Fibroblast of lung (primary cell): ENCODE data around the gene UBE2K. TPM values are rescaled to one million over a fixed set of nuclear protein-coding genes. Genes with fewer than 3 reads are reported as not detected.
A peak's percentile ranks its signal among the peaks of the same experiment; 100 is the strongest.
"Not testable (repeated sequence)": the region's sequence is repeated elsewhere in the genome, so short reads cannot be mapped to it uniquely, and the experiment has no call there.

Experiments
- DNase-seq, 2 donors: peaks; one replicate each; pipeline versions ENCODE4 v3.0.0 to v3.0.0-alpha.2; 2010; ENCODE audit warnings: low read depth in 2 of 2
- H2AFZ ChIP-seq: 2 replicates; pipeline ENCODE4 v1.5.1; 2012; ENCODE audit warnings: low read length, control low read depth, inconsistent platforms
- H3K27ac ChIP-seq: 2 replicates; pipeline ENCODE4 v1.5.1; 2011; ENCODE audit warnings: low read length, control low read depth; ENCODE audit not compliant: insufficient read depth
- H3K27me3 ChIP-seq: 2 replicates; pipeline ENCODE4 v1.5.1; 2011; ENCODE audit warnings: mild to moderate bottlenecking, low read length; ENCODE audit not compliant: control insufficient read depth, insufficient read depth
- H3K36me3 ChIP-seq: 2 replicates; pipeline ENCODE4 v1.5.1; 2011; ENCODE audit warnings: low read length; ENCODE audit not compliant: control insufficient read depth, insufficient read depth
- H3K4me1 ChIP-seq: 2 replicates; pipeline ENCODE4 v1.5.1; 2011; ENCODE audit warnings: low read length; ENCODE audit not compliant: control insufficient read depth, insufficient read depth; ENCODE audit errors: extremely low read depth
- H3K4me2 ChIP-seq: 2 replicates; pipeline ENCODE4 v1.5.1; 2011; ENCODE audit warnings: low read length, control low read depth; ENCODE audit not compliant: insufficient read depth; ENCODE audit errors: extremely low read depth
- H3K4me3 ChIP-seq, 4 experiments: fragments of 200-600 bp in 1 of 4; sonication (generic) in 1 of 4; replicated peaks in 1 of 4; 2 replicates each; pipeline ENCODE4 v1.5.1; 2011 to 2016; ENCODE audit warnings: low read length in 4 of 4, low read depth in 3 of 4, mild to moderate bottlenecking in 3 of 4, control low read depth in 2 of 4, inconsistent platforms in 1 of 4, mixed read lengths in 1 of 4; ENCODE audit not compliant: insufficient read depth in 1 of 4; ENCODE audit errors: control extremely low read depth in 1 of 4
- H3K79me2 ChIP-seq: 2 replicates; pipeline ENCODE4 v1.5.1; 2012; ENCODE audit warnings: mild to moderate bottlenecking, low read length, inconsistent platforms; ENCODE audit not compliant: control insufficient read depth, insufficient read depth
- H3K9ac ChIP-seq: 2 replicates; pipeline ENCODE4 v1.5.1; 2011; ENCODE audit warnings: mild to moderate bottlenecking, low read length, control low read depth; ENCODE audit not compliant: insufficient read depth
- H3K9me3 ChIP-seq: 2 replicates; pipeline ENCODE4 v1.5.1; 2012; ENCODE audit warnings: low read depth, low read length; ENCODE audit not compliant: control insufficient read depth, insufficient read depth
- H4K20me1 ChIP-seq: 2 replicates; pipeline ENCODE4 v1.5.1; 2011; ENCODE audit warnings: low read length; ENCODE audit not compliant: control insufficient read depth, insufficient read depth; ENCODE audit errors: extremely low read depth
- EZH2 ChIP-seq: IDR thresholded peaks from 2 replicates; pipeline ENCODE4 v1.5.1; 2012; ENCODE audit warnings: low read length, control low read depth, mild to moderate bottlenecking; ENCODE audit errors: missing control alignments
- polyA plus RNA-seq, 2 donors: library from polyadenylated mRNA; depleted of rRNA in 1 of 2; stranded (reverse) in 1 of 2; unstranded in 1 of 2; fragments of >200 nt; gene quantifications; 2 replicates each; pipeline ENCODE4 v1.2.1, GENCODE V29; 2011 to 2012; ENCODE audit warnings: missing spikeins in 1 of 2
- total RNA-seq: library from RNA; depleted of rRNA; stranded (reverse); fragments of >200 nt; gene quantifications from 2 replicates; pipeline ENCODE4 v1.2.1, GENCODE V29; 2014
- TF ChIP-seq, protein P1 (sequence below), 2 donors: IDR thresholded peaks in 1 of 2; conservative IDR thresholded peaks in 1 of 2; 1 replicate in 1 of 2; 2 replicates in 1 of 2; pipeline ENCODE4 v1.5.1; 2011 to 2012; ENCODE audit warnings: low read length in 2 of 2, control low read depth in 1 of 2, inconsistent platforms in 1 of 2, low read depth in 1 of 2, mild to moderate bottlenecking in 1 of 2

The UBE2K gene
- total and polyA plus RNA-seq, 2 donors (not counting 1 experiment from before 2014, with no cell fraction given) = 15.0 to 122 TPM

DNA sequence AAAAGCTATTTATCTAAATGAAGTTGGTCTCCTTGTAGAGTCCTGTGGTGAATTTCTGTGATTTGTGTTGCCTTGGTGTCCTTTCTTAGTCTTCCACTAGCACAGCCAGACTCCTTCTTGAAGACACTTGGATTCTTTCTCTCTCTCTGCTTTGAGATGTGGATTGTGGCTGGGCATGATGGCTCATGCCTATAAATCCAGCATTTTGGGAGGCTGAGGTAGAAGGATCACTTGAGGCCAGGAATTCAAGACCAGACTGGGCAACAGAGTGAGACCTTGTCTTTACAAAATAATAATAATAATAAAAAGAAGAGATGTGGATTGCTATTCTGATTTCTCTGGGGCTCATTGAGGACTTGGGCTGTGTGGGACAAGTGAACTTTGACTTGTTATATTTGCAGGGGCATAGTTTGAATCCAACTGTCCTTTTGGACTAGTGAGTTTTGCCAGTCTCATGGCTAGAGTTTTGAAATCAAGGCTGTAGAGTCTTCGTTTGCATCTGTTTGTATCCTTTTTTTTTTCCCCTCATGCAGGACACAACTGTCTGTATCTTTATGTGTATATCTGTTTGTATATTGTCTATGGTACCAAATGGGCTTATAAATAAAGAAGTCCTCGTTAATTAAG lies 48.2 kb upstream of the UBE2K start:
- no peak overlapping the region for H2AFZ ChIP-seq
- no peaks in the 10 kb centered on the region for H4K20me1 ChIP-seq
- H3K4me1 ChIP-seq = no peaks in the 10 kb centered on the region
- H3K27ac ChIP-seq = no peak overlapping the region
- no peak overlapping the region for H3K4me3 ChIP-seq
- H3K36me3 ChIP-seq = no peaks in the 10 kb centered on the region
- H3K9me3 ChIP-seq = no peaks in the 10 kb centered on the region
- H3K79me2 ChIP-seq = no peaks in the 10 kb centered on the region
- no peaks in the 10 kb centered on the region for H3K27me3 ChIP-seq
- TF ChIP-seq EZH2 = no peak
- TF ChIP-seq, protein P1, sequence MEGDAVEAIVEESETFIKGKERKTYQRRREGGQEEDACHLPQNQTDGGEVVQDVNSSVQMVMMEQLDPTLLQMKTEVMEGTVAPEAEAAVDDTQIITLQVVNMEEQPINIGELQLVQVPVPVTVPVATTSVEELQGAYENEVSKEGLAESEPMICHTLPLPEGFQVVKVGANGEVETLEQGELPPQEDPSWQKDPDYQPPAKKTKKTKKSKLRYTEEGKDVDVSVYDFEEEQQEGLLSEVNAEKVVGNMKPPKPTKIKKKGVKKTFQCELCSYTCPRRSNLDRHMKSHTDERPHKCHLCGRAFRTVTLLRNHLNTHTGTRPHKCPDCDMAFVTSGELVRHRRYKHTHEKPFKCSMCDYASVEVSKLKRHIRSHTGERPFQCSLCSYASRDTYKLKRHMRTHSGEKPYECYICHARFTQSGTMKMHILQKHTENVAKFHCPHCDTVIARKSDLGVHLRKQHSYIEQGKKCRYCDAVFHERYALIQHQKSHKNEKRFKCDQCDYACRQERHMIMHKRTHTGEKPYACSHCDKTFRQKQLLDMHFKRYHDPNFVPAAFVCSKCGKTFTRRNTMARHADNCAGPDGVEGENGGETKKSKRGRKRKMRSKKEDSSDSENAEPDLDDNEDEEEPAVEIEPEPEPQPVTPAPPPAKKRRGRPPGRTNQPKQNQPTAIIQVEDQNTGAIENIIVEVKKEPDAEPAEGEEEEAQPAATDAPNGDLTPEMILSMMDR (conservative IDR thresholded peaks at IDR 0.05 in 1 of 2, IDR thresholded peaks at IDR 0.05 in 1 of 2; ENCODE audit: low read depth in 1 of 2, low read length in 2 of 2) = no peak
- H3K9ac ChIP-seq = no peak overlapping the region
- no peak for DNase-seq
- H3K4me2 ChIP-seq = no peak overlapping the region

- DNase-seq = peak in 1 of 2 donors; percentile 15
- H3K4me3 ChIP-seq, H3K36me3 ChIP-seq, H3K79me2 ChIP-seq, H3K27ac ChIP-seq, H3K9ac ChIP-seq, H3K27me3 ChIP-seq, H3K9me3 ChIP-seq, H2AFZ ChIP-seq, H3K4me2 ChIP-seq, H3K4me1 ChIP-seq, H4K20me1 ChIP-seq: not testable (repeated sequence)
Measured at GRCh38 chr4:39651586-39651985, 46.4 kb upstream of the UBE2K start.

GRCh38 chr4:39655211-39655610 lies 42.7 kb upstream of the UBE2K start:
- TF ChIP-seq, protein P1 (conservative IDR thresholded peaks at IDR 0.05 in 1 of 2, IDR thresholded peaks at IDR 0.05 in 1 of 2; ENCODE audit: low read depth in 1 of 2, low read length in 2 of 2) = no peak
- no peak for TF ChIP-seq EZH2

More at GRCh38 chr4:39655211-39655610, 42.7 kb upstream of the UBE2K start:
- Histone ChIP-seq H3K9ac (no peak overlapping the region), H2AFZ (no peak overlapping the region), H3K4me1 (no peaks in the 10 kb centered on the region), H3K9me3 (no peaks in the 10 kb centered on the region), H3K4me2 (no peak overlapping the region), H3K27ac (no peak overlapping the region), H3K4me3 (no peak overlapping the region), H3K27me3 (no peaks in the 10 kb centered on the region), H3K79me2 (no peaks in the 10 kb centered on the region), H4K20me1 (no peaks in the 10 kb centered on the region), H3K36me3 (no peaks in the 10 kb centered on the region)
- peak in 1 of 2 donors; percentile 66 for DNase-seq
